HEK293 (cell line): Measurements from ENCODE around the gene CRACR2A.

Experiments used
- CTCF ChIP-seq: fragments of 450-650 bp; formaldehyde crosslinking; IDR thresholded peaks from 2 replicates; pipeline ENCODE4 v1.5.1; 2016; ENCODE audit warnings: missing biosample characterization, missing genetic modification characterization
- GLIS1 ChIP-seq: fragments of 450-650 bp; formaldehyde crosslinking; IDR thresholded peaks from 2 replicates; pipeline ENCODE4 v1.5.1; 2016; ENCODE audit warnings: missing biosample characterization, missing genetic modification characterization
- MYNN ChIP-seq: fragments of 450-650 bp; formaldehyde crosslinking; IDR thresholded peaks from 2 replicates; pipeline ENCODE4 v1.5.1; 2016; ENCODE audit warnings: missing biosample characterization, missing genetic modification characterization, borderline replicate concordance
- YY1 ChIP-seq: fragments of 450-650 bp; formaldehyde crosslinking; IDR thresholded peaks from 2 replicates; pipeline ENCODE4 v1.5.1; 2018; ENCODE audit warnings: missing biosample characterization, missing genetic modification characterization
- ZBTB8A ChIP-seq: fragments of 450-650 bp; formaldehyde crosslinking; IDR thresholded peaks from 2 replicates; pipeline ENCODE4 v1.5.1; 2016; ENCODE audit warnings: missing biosample characterization, missing genetic modification characterization
- ZNF211 ChIP-seq: fragments of 450-650 bp; formaldehyde crosslinking; IDR thresholded peaks from 2 replicates; pipeline ENCODE4 v1.5.1; 2016; ENCODE audit warnings: low read depth, missing biosample characterization, missing genetic modification characterization
- ZNF366 ChIP-seq: fragments of 450-650 bp; formaldehyde crosslinking; conservative IDR thresholded peaks from 2 replicates; pipeline ENCODE4 v1.5.1; 2016; ENCODE audit warnings: missing biosample characterization, missing genetic modification characterization
- ZNF391 ChIP-seq: fragments of 450-650 bp; formaldehyde crosslinking; IDR thresholded peaks from 2 replicates; pipeline ENCODE4 v1.5.1; 2016; ENCODE audit warnings: low read depth, missing biosample characterization, missing genetic modification characterization, borderline replicate concordance
- ZNF544 ChIP-seq: fragments of 450-650 bp; formaldehyde crosslinking; IDR thresholded peaks from 2 replicates; pipeline ENCODE4 v1.5.0; 2017; ENCODE audit warnings: missing biosample characterization, missing genetic modification characterization
- ZNF629 ChIP-seq: fragments of 450-650 bp; formaldehyde crosslinking; IDR thresholded peaks from 2 replicates; pipeline ENCODE4 v1.5.1; 2017; ENCODE audit warnings: missing biosample characterization, missing genetic modification characterization

- TF ChIP-seq YY1 (tag by site-specific recombination), result no peak
- no peak for TF ChIP-seq GLIS1 (tag by site-specific recombination)
- TF ChIP-seq ZNF629 (tag by site-specific recombination), result no peak
- no peak for TF ChIP-seq MYNN (tag by site-specific recombination)
- no peak for TF ChIP-seq ZBTB8A (tag by site-specific recombination)
- no peak for TF ChIP-seq ZNF366 (tag by site-specific recombination)
- TF ChIP-seq CTCF, result no peak
- TF ChIP-seq ZNF391 (tag by site-specific recombination), result no peak
- TF ChIP-seq ZNF544 (tag by site-specific recombination), result no peak
- TF ChIP-seq ZNF211 (tag by site-specific recombination), result no peak
These were observed 26.5 kb downstream of the CRACR2A start for GRCh38 chr12:3726456-3726855.
